Left cardiac atrium (tissue), 4 donors: Measurements from ENCODE around the gene MOCS3. TPM values are rescaled to one million over a fixed set of nuclear protein-coding genes. Genes with fewer than 3 reads are reported as not detected.
A peak's percentile ranks its signal among the peaks of the same experiment; 100 is the strongest.
"Not testable (repeated sequence)": the region's sequence is repeated elsewhere in the genome, so short reads cannot be mapped to it uniquely, and the experiment has no call there.

Experiments used
- ATAC-seq, 2 donors: fragments of 200-7000 bp; cut with Tn5 transposase; one replicate each; pipeline ENCODE4 v1.9.1; 2020; ENCODE audit warnings: mild to moderate bottlenecking in 2 of 2, moderate library complexity in 2 of 2
- DNase-seq: peaks from one replicate; pipeline ENCODE4 v3.0.0-alpha.2; 2020
- intact Hi-C, 2 donors: fragments of 100-400 bp; cut with DNase I; formaldehyde crosslinking; loops; one replicate each; pipeline versions ENCODE4 v1.14.1 to v1.15.1; 2022 to 2023
- total RNA-seq, 2 donors: library from RNA; stranded (reverse); fragmentation: NEBNext Ultra II Directional; extraction: Animal tissue kit (Norgen Biotek cat#: 25700); gene quantifications; one replicate each; pipeline ENCODE4 v1.2.1, GENCODE V29; 2021
- donor health status: DM: no; HTN: yes; CAD: no.
- donor health status: DM: no; HTN: yes; CAD: no; lungs with severe emphysema.
- donor health status: DM: yes; HTN: yes; CAD: no.
- donor health status: Dilated cardiomyopathy.

The MOCS3 gene
- total RNA-seq, 2 donors from 2014 or later = 2.4 to 2.9 TPM

DNA sequence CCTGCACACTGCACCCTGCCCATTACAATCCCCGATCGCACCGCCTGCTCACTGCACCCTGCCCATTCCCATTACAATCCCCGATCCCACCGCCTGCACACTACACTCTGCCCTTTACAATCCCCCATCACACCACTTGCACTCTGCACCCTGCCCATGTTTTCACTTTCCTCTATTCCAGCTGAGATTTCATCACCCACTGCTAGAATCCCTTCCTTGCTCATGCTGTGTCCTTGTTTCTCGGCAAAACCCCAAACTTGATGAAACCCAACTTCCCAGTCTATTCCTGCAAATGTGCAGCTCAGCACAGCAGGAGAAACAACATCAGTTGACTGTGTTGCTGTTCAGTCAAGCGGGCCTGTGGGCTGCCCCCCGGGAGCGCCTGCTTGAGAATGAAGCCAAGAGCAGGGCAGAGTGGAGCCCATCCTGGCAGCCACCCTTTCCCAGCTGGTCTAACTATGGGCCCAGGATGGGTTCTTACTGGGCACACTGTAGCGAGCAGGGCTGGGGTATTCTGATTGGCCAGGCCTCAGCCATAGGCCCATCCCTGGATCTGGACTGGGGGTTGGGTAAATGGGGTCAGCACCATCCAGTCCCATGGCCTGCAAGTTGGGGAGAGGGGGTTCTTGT is 17.2 kb downstream of the MOCS3 start:
- no peak for DNase-seq
- ATAC-seq = no peak
- intact Hi-C loops = no loop called here

- intact Hi-C loops = no loop called here
- DNase-seq (no peak), ATAC-seq (no peak)
These were observed 18.7 kb downstream of the MOCS3 start for GRCh38 chr20:50977066-50978021.

GRCh38 chr20:50978533-50978932 is 19.9 kb downstream of the MOCS3 start:
- intact Hi-C loops, ATAC-seq, DNase-seq: not testable (repeated sequence)

- peak in 1 of 2 donors; percentile 73 for ATAC-seq
- intact Hi-C loops = loop anchor here in 1 of 2 donors (10.0 kb wide), 3 partner anchors 615 to 1105 kb away; no protein-coding TSS in a partner anchor
- no peak for DNase-seq
These were observed 21.6 kb downstream of the MOCS3 start for GRCh38 chr20:50980071-50980681.

DNA sequence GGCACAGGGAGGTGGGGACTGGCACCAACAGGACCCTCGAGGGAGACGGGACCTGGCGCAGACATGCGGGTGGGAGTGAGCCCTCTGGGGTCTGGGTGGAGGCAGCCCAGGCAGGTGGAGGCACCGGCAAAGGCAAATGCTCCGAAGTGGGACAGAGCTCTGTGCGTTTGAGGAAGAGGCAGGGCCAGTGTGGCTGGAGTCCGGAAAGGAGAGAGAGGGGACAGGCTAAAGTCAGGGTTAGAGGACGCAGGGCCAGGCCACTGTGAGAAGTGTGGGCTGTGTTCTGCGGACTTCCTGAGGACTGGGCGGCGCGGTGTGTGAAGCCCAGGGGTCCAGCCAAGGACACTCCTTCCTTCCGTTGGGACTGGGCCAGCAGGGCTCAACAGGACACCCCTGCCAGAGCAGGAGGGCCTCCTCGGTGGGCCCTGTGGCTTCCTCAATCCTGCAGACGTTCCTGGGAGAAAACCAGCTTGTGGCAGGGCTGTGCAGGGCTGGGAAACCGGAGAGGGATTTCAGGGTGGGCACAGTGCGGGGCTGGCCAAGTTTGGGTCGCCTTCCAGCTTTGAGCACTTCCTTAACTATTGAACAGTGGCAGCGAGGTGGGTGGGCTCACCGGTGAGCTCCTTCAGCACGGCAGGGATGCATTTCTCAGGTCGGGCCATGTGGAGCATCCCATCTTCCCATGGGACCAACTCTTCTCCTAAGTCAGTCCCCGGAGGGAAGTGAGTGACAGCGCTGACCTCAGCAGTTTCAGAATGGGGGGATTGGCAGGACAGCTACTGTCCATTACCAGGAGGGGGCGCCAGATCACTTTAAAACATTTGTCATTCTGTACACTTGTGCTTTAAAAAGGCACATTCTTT is 22.5 kb downstream of the MOCS3 start:
- intact Hi-C loops = loop anchor here in 1 of 2 donors (10.0 kb wide), 3 partner anchors 614 to 1104 kb away; no protein-coding TSS in a partner anchor
- DNase-seq = peak; percentile 55
- ATAC-seq = peak; percentile 41 to 59

DNA sequence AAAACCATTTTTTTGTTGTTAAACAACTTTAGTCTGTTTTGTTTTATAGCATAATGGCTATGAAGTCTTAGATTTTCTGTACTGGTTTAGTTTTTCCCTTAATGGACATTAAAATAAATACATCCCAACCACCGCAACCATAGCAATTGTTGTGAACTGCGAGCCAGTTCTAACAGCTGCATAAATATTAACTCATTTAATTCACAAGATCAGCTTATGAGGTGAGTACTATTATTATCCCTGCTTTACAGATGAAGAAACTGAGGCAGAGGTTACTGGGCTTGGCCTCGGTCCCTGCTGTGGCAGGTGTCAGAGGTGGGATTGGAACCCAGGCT is 23.1 kb downstream of the MOCS3 start:
- intact Hi-C loops = loop anchor here in 1 of 2 donors (10.0 kb wide), 3 partner anchors 613 to 1103 kb away; no protein-coding TSS in a partner anchor
- ATAC-seq = no peak
- no peak for DNase-seq

DNA sequence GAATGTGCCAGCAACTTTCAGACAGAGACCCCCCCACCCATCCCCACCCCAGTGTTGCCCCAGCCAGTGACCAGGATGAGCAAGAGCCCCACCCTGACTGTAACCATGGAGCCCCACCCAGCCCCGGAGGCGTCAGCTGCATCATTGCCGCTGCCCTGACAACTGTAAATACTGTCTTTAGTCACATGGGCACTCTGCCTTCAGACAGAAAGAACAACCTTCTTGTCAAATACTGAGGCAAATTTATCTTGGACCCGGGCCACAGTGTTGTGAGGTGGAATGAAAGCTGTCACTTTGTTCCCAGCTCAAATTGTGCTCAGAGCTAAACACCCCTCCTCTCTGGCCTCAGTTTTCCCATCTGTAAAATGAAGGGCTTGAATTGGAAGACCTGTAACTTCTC is 23.7 kb downstream of the MOCS3 start:
- DNase-seq (no peak), ATAC-seq (peak in 1 of 2 donors; percentile 60)
- intact Hi-C loops = loop anchor here in 1 of 2 donors (10.0 kb wide), 3 partner anchors 612 to 1102 kb away; no protein-coding TSS in a partner anchor

DNA sequence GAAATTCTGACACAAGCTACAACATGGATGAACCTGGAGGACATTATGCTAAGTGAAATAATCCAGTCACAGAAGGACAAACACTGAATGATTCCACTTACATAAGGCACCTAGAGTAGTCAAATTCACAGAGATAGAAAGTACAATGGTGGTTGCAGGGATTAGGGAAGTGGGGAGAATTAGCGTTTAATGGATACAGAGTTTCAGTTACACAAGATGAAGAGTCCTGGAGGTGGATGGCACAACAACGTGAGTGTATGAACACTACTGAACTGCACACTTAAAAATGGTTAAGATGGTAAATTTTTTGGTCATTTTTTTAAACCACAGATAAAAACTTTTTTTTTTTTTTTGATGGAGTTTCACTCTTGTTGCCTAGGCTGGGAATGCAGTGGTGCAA is 24.7 kb downstream of the MOCS3 start:
- intact Hi-C loops = loop anchor here in 1 of 2 donors (10.0 kb wide), 3 partner anchors 611 to 1101 kb away; no protein-coding TSS in a partner anchor
- DNase-seq (no peak), ATAC-seq (no peak)

DNA sequence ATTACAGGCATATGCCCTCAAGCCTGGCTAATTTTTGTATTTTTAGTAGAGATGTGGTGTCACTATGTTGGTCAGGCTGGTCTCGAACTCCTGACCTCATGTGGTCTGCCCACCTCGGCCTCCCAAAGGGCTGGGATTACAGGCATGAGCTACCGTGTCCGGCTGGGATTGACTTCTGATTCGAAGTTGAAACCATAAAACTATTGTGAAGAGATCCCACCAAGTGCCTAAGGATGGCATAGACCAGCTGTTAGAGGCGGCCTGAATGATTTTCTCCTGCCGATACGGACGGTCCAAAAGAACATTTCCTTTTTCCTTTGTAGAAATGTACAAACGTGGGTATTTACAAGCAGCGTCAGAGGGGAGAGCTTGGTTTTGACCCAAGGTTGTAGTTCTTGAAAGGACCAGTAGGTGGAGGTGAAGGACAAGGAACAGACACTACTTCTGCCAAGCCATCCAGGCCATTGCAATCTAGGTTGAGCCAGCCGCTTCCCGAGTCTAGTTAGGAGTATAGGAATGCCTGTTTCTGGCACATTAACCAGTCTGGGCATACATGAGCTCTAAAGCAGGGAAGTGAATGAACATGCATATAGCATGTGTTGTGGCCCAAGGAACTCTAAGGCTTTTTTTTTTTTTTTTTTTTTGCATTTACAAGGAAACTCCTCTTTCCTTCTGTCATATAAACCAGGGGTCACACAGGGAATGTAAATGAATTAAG is 29.0 kb downstream of the MOCS3 start:
- ATAC-seq (peak; percentile 90 to 94), DNase-seq (peak; percentile 66)
- intact Hi-C loops = loop anchor here (2.0 to 10.0 kb wide), 5 partner anchors 319 to 1097 kb away; no protein-coding TSS in a partner anchor

DNA sequence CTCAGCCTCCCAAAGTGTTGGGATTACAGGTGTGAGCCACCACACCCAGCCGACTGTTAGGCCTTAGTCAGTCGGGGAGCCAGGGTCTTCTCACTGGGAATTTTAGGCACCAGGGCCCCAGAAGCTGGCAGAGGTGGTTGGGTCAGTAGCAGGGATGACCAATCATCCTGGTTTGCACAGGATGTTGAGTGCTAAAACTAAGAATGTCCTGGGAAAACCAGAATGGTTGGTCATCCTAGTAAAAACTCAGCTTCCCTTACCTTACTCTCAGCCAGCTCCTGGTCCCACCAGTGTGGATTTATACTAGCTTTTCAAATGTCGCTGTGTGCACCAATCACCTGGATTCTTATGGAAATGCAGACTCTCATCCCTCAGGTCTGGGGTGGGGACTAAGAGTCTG is 32.5 kb downstream of the MOCS3 start:
- DNase-seq = no peak
- intact Hi-C loops = no loop called here
- no peak for ATAC-seq

DNA sequence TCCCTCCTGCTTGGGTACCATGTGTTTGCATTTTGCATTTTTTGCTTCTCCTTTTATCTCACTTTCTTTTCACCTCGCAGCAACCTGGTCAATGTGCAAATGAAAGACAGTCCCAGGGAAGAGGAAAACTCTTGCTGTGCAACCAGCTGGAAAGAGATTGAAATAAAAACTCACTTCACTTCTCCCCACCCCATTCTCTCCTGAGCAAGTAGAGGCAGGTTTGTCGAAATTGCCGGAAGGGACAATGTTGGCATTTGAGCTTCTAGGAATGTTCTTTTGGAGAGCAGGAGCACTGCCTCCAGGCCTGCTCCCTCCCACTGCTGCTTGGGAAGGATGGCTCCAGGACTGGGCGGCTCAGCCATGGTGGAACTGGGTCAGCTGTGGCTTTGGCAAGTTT is 33.7 kb downstream of the MOCS3 start:
- DNase-seq = no peak
- no peak for ATAC-seq
- intact Hi-C loops = no loop called here

DNA sequence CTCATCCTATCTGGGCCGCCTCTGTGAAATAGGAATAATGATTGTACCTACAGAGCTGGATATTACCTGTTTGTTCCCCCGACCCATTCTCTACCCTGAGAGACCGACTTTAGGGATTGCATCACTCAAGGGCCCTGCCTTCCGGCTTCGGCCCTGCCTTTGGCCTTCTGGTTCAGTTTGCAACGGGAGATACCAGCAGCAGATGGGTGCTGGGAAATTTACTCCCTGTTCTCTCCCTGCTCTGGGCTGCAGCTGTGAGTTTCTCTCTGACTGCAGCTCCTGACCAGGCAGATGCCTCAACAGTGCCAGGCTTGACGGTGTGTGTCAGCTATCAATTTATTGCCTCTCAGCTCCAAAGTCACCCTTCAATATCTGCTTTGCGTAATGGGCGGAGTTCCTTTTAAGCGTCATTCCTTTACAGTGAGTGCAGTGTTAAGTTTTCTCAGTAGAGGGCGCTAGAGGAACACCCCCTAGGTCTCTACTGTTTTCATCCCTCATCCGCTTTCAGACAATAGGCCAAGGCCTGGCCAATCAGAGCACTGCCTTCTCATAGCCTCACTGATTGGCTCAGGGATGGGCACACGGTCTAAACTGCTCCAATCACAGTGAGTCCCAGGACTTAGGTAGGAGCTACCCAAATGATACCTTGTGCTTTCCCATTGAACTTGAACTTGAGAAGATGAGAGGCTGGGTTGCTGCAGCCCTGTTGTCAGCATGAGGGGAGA is 34.3 kb downstream of the MOCS3 start:
- DNase-seq (no peak), ATAC-seq (peak in 1 of 2 donors; percentile 49)
- intact Hi-C loops = no loop called here

DNA sequence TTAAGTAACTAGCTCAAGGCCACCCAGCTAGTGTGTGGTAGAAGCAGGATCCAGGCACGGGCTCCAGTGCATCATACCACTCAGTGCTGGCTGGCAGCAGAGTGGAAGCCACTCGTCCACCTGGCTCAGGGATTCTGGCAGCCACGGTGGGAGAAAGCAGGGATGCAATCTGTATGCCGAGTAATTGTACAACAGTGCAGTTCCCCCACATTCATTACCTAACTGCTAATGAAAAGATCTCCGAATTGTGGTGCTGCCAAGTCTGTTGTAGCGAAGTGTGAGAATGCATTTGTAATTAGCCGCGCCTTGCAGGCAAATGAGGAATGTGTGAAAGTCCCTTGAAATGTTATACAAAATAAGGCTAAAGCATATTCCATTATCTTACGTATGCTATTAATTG is 35.3 kb downstream of the MOCS3 start:
- intact Hi-C loops = no loop called here
- DNase-seq (no peak), ATAC-seq (no peak)

DNA sequence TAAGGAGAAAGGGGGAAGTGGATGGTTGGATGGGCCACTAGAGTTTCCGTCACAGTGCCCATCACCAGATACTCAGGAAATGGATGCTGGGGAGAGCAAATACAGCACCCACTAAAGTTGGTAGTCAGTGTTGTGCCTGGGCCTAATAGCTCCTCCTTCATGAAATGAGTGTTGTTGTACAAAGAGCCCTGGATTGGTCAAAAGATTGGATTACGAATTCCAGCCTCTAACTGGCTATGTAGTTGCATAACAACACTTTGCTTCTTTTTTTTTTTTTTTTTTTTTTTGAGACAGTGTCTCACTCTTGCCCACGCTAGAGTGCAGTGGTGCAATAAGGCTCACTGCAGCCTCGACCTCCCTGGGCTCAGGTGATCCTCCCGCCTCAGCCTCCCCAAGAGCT is 36.9 kb downstream of the MOCS3 start:
- ATAC-seq = no peak
- DNase-seq = no peak
- intact Hi-C loops = no loop called here

DNA sequence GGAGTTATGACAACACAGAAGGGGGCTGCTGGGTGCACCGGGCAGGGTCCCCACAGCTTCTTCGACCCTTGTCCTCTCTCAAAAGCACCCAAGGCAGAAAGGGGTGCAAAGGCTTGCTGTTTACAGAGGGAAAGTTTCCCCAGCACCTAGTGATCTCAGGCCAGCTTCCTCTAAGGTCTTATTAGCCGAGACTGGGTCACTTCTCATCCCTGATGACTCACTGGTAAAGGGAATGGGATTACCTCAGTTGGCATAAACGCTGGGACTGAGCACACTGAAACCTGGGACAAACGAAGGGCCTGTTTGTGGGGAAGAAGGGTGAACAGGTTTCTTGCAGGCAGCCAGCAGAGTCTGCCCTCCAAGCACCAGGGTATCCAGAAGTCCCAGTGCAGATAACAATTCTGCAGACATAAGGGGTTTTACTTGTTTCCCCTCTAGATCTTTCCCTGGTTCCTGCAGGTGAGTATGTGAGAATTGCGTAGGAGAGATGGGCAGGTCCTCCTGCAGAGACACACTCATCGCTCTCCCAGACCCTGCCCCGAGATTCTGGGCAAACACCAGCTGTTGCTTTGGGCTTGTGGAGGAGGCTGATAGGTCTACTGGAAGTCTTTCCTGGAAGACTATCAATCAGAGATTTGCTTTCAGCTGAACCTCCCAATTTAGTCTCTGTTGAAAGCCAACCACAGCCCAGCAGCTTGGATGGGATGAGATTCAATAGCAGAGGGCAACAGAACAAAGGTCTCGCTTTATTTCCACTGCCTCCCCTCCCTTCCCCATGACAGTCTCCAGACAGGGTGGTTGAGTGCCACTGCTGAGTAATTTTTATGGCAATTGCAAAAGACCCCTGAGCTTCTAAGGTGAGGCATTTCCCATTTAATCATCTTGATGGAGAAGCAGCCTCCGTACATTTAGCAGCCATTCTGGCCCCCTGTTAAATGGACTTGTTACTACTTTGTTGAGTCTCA is 38.6 kb downstream of the MOCS3 start:
- ATAC-seq (peak; percentile 46 to 78), DNase-seq (no peak)
- intact Hi-C loops = no loop called here

GRCh38 chr20:50999355-50999754 is 40.7 kb downstream of the MOCS3 start:
- no peak for DNase-seq
- intact Hi-C loops = no loop called here
- ATAC-seq = no peak
